NCI-H524 treated with DMSO at 0.1 percent for 48 hours (cell line): Measurements from ENCODE around the gene C5orf52.
"Not testable (repeated sequence)": the region's sequence is repeated elsewhere in the genome, so short reads cannot be mapped to it uniquely, and the experiment has no call there.

Source experiments
- DNase-seq: peaks from one replicate; lab custom pipeline; 2025; lab: John Stamatoyannopoulos, UW

The C5orf52 gene

DNA sequence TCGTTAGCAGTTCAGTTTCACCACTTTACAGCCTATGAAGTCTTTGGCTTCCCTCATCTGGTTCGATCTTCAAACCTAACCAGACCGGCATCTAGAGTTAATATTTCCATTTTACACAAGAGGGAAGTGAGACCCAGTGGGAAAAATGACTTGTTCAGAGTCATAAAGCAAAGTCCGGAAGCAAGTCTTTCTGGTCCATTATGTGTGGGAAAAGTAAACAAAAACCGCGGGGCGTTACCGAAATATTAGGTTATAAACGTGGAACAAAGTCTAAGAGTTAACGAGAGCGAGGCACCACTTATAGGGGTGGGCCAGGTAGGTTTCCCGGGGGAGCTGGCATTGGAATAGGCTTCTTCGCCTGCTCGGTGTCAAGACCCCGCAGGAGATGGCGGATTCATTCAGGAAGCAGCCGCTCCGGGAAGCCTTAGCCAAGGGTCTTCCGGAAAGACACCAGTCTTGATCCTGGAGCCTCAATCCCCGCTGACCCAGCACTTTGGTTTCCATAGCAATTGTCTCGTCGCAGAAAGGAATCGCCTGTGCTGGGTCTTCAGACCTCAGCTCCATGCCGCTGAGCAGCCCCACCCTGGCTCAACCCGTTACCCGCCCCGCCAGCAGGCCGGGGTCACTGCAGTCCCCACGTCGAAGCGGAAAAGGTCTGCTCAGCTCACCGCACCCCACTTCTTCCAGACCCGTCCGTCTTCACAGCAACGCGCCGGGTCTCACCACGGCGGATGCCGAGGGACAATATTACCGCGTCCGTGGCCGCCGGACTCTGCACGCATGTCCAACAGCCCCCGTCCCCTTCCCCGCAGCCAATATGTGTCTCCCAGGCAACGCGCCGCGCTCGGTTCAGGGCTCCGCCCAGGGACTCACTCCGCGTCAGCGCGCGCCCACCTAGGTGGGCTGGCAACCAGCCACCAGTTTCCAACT, at the start of gene C5orf52:
C5orf52 (plus strand) TSS at position 872 of the 930 bp plus-strand sequence. CDS start 82 bp downstream, outside the sequence.
- peak; percentile 6 for DNase-seq

DNA sequence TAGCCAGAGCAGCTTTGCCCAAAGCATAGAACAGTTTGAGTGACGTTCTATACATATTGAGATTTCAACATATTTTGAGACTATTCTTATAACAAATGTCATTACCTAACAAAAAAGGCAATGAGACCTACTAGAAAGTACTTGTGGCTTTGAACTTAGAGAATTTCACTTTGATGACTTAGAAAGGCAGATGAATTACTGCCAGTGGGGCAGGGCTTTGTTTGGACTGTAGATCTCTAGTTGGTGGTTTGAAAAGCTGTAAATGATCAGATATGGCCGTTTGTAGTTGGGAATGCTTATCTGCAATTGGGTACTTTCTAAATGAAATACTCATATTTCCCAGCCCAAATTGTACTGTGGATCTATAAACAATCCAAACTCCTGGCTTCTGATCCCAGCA, 47.2 kb upstream of the C5orf52 start:
- DNase-seq, result no peak

DNA sequence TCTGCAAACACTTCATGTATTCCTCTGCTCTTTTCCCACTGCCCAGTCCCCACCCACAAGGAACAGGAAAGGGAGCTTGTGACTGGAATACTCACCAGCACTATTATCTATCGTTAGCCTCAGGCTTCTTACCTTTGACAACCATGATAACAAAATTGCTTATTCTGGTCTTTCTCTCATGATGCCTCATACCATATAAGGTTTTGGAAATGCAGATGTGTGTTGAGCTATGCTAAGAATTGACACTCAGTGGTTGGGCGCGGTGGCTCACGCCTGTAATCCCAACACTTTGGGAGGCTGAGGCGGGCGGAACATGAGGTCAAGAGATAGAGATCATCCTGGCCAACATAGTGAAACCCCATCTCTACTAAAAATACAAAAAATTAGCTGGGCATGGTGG, 44.5 kb upstream of the C5orf52 start:
- no peak for DNase-seq

DNA sequence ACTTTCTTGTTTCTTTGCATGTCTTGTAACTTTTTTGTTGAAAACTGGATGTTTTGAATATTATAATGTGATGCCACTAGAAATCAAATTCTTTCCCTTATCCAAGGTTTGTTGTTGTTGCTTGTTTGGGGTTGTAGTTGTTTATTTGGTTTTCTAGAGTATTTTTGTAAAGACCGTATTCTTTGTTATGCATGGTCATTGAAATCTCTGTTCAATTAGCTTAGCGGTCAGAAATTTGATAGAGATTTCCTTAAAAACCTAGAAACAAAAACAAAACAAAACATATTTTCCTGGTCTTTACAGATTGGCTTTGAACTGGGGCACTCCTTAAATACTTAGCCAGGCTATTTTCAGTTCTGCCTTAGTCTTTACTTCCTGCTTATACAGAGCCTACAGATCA, 41.0 kb upstream of the C5orf52 start:
- no peak for DNase-seq

DNA sequence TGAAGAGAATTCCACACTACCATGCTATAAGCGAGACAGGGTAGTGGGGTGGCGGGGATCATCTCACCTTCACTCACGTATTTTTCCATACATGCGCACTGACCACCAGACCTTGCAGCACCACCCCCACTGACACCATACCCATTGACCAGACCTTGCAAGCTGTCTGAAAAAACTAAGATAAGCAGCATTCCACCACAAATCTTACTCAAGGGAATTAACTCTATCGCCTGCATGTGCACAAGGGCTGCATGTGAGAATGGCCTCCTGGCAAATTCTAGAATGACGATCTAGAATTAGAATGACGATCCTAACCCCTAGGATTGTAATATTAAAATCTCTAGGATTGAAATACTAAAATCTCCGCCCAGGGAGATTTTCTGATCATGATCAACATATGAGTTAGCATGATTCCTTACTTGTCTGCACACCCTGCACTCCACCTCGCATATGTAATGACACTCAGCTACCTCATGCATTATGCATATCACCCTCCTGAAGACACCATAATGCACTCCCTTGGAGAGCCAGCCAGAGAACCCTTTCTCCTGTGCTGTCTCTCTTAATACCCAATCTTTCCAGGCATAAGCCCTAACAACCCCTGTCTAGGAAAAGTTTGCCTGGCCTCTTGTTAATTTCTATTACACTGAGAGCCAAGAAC, 30.8 kb upstream of the C5orf52 start:
- DNase-seq, result no peak

DNA sequence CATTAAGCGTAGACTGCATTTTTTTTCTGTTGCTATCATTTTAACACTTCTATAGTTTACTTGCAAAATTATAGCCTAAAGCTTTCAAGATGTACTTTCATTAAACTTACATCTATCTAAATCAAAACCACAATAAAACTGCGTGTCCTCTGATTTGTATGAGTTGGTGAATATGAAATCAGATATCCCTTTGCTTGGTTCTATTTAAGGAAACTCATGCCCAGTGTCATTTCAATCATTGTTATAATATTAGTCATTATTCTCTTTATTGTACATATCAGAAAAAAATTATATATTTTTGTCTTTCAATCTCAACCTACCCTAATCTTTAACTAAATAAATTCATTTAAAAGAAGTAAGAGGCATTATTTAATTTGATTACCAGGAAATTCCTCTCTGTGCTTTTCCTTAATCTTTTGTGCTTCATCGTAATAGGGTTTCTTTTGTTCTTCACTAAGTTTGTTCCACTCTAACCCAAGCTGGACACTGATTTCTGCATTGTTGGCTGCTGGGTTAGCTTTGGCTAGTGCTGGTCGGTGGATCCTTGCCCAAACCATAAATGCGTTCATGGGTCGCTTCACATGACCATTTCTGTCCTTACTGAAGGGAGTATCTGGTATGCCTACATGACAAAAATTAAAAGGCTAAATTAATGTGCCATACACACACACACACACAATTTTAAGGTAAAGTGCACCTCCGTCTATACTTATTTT, 22.9 kb upstream of the C5orf52 start:
- no peak for DNase-seq

DNA sequence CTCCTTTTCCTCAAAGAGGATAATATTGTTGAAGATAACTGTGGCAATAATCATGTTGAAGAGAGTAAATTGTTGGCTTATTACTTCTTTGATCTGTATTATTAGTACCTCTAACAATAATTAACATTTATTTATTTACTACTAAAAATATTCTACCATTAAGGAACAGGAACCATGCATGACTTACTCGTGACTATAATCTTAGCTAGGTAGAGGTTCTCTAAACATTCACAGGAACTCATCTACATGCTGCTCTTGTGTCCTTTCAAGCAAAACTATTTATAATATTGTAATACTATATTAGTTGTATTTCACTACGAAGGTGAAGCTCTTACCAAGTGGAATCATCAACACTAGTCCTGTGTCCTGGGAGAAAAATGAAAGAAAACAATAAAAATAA, 22.2 kb upstream of the C5orf52 start:
- no peak for DNase-seq

- DNase-seq, result no peak
Observed at GRCh38 chr5:157650991-157651611, 20.2 kb upstream of the C5orf52 start.

DNA sequence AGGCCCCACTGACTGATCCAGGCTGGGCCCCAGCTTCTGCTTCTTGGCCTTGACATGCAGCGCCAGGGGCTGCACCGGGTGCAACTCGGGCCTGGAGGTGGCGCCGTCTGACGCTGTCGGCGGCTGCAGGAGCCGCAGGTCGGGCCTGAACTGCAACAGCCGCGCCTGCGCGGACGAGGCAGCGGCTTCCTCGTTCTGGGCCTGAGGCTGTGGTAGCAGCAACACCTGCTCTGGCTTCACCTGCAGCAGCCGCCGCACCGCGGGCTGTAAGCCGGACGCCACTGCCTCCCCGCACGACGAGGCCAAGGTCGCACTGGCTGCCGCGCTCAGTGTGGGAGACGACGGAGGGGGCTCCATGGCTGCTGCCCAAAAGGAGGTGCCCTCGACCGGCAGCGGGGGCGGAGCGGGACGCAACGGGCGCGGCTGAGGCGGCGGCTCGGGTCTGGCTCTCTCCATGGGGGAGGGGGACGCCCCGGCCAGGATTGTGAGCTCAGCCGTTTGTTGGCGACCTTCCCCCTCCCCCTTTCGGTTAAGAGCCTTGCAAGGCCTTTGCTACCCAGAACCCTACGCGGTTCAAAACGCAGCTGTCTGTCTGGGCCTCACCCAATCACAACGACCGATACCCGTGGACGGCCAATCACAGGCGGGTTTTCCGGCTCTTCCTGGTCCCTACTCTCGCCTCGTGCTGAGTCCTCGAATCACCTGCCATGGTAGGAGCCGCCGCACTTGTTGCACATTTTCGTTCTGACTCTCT, 19.5 kb upstream of the C5orf52 start:
- no peak for DNase-seq

- no peak for DNase-seq
Observed at GRCh38 chr5:157652377-157652692, 19.0 kb upstream of the C5orf52 start, which contains the start of gene SOX30. Gene SOX30, minus strand, starts transcription at chr5:157652438. Its CDS starts 360 bp downstream, at chr5:157652078.

DNA sequence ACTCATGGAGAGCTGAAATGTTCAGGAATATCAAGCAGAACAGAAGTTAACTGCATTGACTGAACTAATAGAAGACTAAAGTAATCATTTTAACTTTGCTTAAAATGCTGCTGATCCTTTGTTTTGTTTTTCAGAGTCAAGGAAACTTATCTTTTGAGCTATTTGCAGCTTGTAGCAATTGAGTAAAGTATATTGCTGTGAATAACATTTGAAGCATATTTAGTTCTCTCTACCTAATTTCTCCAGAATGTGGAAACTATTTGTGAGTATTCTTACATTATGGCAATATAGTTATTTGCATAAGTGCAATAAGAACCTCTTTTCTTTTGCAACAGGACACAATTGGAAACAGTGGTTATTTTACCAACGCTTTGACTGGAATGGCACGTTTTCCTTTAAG, 13.8 kb upstream of the C5orf52 start:
- no peak for DNase-seq

GRCh38 chr5:157658893-157659292, 12.4 kb upstream of the C5orf52 start:
- DNase-seq, result no peak

DNA sequence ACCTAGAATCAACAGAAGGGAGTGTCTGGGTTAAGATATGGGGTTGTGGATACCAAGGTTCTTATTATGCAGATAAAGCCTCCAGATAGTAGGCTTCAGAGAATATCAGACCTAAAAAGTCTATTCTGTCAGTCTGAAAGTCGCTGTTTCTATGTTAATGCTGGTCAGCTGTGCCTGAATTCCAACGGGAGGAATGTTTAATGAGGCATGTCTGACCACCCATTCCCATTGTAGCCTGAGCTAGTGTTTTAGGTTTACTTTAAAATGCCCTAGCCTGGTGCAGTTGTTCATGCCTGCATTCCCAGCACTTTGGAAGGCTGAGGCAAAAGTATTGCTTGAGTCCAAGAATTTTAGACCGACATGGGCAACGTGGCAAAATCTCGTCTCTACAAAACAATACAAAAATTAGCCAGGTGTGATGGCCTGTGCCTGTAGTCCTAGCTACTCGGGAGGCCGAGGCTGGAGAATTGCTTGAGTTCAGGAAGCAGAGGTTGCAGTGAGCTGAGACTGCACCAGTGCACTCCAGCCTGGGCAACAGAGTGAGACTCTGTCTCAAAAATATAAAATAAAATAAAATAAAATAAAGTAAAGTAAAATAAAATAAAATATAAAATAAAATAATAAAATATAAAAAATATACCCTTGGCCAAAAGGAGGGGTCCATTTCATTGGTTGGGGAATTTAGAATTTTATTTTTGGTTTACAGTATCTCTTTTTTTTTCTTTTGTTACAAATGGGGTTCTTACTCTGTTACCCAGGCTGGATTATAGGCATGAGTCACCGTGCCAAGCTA, 11.3 kb upstream of the C5orf52 start:
- no peak for DNase-seq

GRCh38 chr5:157665467-157666070, 5.8 kb upstream of the C5orf52 start:
- no peak for DNase-seq

DNA sequence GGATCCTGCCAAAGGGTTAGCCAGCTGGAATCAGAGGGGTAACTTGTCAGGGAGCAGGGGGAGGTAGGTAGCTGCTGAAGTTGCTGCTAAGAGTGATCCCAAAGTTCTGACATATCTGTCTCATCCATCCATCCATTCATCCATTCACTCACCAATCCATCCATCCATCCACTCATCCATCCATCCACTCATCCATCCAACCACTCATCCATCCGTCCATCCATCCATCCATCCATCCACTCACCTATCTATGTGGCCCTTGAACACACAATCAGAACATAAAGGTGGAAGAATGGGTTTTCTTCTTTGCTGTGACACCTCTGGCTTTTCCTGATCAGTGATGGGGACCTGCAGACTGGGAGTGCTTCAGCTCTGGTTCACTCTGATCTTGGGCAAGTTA, 3.0 kb upstream of the C5orf52 start:
- DNase-seq, result no peak

DNA sequence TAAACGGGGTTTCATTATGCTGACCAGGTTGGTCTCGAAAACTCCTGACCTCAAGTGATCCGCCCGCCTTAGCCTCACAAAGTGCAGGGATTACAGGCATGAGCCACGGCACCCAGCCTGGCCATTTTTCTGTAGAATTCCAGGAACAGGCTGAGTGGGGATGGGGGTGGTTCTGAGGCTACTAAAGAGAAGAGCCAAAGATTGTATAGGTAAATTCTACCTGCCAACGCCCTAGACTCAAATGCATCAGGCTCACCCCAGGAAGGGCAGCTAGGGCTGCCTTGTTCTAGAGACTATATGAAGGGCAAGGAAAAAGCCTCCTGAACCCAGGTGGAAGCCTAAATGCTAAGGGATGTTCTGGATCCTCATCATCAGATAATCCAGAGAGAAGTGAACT, 1.6 kb upstream of the C5orf52 start:
- DNase-seq, result no peak

DNA sequence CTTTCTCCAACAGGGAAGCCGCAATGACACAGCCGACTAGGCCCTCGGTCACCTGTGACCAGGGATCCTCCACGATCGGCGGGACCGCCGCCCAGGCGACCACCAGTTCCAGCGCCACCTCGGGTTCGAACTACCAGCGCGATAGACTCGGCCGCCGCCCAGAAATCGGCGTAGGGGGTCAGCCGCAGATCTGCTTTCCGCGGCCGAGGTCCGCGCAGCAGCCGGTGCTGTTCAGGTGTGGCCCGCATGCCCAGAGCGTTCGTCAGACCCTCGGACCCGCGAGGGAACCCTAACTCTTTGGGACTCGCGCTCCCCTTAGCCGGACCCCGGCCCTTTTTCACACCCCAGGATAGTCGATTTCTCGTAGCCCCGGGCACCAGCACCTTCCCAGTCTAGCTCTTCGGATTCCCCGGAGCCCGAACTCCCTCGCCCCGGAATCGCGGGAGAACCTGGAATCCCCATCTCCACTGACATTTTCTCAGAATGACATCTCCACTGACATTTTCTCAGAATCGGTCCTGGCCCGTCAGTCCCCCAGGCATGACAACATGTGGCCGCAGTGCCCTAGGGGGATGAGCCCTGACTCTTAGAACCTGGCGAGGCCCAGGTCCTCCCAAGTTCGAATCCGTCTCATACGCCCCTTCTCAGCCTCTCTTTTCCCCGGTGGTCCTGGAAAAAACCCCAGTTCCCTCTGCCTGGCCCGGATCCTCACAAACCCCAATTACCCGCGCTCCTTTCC, 428 bp downstream of the C5orf52 start:
- no peak for DNase-seq

GRCh38 chr5:157672976-157673375, 1.6 kb downstream of the C5orf52 start:
- no peak for DNase-seq

GRCh38 chr5:157674351-157674750, 3.0 kb downstream of the C5orf52 start:
- DNase-seq, result not testable (repeated sequence)

DNA sequence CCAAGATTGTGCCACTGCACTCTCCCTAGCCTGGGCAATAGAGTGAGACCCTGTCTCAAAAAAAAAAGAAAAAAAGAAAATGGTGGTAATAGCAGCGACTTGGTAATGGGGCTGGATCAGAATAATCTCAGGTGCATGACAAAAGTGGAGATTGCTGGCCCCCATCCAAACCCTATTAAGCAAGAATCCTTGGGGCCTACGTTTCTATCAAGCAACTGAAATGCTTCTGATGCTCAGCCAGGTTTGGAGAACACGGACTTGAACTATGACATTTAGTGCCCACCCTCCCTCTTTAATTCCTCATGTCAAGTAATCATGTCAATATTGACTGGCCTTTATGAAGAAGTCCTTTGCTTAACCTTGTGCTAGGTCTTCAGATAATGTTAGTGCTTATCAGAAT, 6.6 kb downstream of the C5orf52 start:
- DNase-seq, result no peak
